Measurements from ENCODE around the gene CDH13. TPM values are rescaled to one million over a fixed set of nuclear protein-coding genes. Genes with fewer than 3 reads are reported as not detected.

The CDH13 gene
- total RNA-seq, 1 experiment from 2014 or later = 2.1 TPM

DNA sequence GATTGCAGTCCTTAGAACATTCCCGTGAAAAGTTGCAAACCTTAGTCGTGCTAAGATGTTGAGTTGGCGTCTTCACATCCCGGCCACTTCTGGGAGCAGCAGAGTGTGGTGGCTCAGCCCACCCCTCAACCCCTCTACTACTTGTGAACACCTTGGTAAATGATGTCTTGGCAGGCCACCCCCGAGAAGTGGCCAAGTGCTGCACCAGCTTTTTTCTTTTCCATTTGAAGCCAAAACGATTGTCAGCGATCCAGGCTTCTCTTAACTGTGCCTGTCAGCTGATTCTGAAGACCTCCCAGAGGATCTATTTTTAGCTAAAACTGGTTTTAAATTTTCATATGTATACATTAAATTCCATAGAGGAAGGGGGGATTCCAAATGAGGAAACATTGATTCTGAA, 247.5 kb downstream of the CDH13 start:
- POLR2A ChIA-PET (ENCODE audit: low non-redundant PET) = no interaction called here
- no peak for DNase-seq (ENCODE audit: low spot score)
- no peak overlapping the region for H3K4me3 ChIP-seq (ENCODE audit: low read depth, low read length, poor library complexity, severe bottlenecking)
- no peaks in the 10 kb centered on the region for H3K36me3 ChIP-seq (ENCODE audit: insufficient read depth, low read length, poor library complexity, severe bottlenecking)
- CTCF ChIA-PET = no interaction called here
- BruUV-seq (replicated peaks) = no TSS peak
- H3K27me3 ChIP-seq (replicated peaks; ENCODE audit: insufficient read depth, low read depth, low read length, poor library complexity) = no peaks in the 10 kb centered on the region
- H3K9me3 ChIP-seq (ENCODE audit: low read depth, low read length, poor library complexity, severe bottlenecking) = no peaks in the 10 kb centered on the region
- TF ChIP-seq, protein P1, sequence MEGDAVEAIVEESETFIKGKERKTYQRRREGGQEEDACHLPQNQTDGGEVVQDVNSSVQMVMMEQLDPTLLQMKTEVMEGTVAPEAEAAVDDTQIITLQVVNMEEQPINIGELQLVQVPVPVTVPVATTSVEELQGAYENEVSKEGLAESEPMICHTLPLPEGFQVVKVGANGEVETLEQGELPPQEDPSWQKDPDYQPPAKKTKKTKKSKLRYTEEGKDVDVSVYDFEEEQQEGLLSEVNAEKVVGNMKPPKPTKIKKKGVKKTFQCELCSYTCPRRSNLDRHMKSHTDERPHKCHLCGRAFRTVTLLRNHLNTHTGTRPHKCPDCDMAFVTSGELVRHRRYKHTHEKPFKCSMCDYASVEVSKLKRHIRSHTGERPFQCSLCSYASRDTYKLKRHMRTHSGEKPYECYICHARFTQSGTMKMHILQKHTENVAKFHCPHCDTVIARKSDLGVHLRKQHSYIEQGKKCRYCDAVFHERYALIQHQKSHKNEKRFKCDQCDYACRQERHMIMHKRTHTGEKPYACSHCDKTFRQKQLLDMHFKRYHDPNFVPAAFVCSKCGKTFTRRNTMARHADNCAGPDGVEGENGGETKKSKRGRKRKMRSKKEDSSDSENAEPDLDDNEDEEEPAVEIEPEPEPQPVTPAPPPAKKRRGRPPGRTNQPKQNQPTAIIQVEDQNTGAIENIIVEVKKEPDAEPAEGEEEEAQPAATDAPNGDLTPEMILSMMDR (conservative IDR thresholded peaks at IDR 0.05; ENCODE audit: low read depth, low read length) = no peak
- no peak for TF ChIP-seq EZH2 (IDR thresholded peaks at IDR 0.05; ENCODE audit: borderline replicate concordance, low read depth, low read length, poor library complexity, severe bottlenecking)
- intact Hi-C loops (cut with micrococcal nuclease; ENCODE audit: unreplicated experiment) = no loop called here
- H3K27ac ChIP-seq (ENCODE audit: low read depth, low read length, poor library complexity, severe bottlenecking) = no peak overlapping the region
- no peaks in the 10 kb centered on the region for H3K4me1 ChIP-seq (ENCODE audit: insufficient read depth, low read length, poor library complexity, severe bottlenecking)

DNA sequence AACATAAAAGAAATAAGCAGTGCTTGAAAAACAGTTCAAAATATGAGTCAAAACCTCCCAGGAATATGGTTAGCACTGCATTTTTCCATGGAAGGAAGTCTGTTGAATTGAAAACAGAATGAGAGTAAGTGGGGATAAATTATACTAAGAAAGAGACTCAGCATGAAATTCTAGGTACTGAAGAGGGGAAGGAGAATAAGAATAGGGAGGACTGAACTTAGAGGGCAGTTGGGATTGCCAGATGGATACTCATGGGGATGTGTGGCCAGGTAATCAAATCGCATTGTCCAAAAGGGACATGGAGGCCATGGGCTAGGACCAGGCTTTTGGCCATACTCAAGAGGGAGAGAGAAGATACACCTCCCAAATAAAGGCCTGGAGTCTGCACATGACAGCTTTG, 247.9 kb downstream of the CDH13 start:
- Histone ChIP-seq H3K36me3 (ENCODE audit: insufficient read depth, low read length, poor library complexity, severe bottlenecking) (no peaks in the 10 kb centered on the region), H3K27me3 (replicated peaks; ENCODE audit: insufficient read depth, low read depth, low read length, poor library complexity) (no peaks in the 10 kb centered on the region), H3K9me3 (ENCODE audit: low read depth, low read length, poor library complexity, severe bottlenecking) (no peaks in the 10 kb centered on the region), H3K27ac (ENCODE audit: low read depth, low read length, poor library complexity, severe bottlenecking) (no peak overlapping the region), H3K4me1 (ENCODE audit: insufficient read depth, low read length, poor library complexity, severe bottlenecking) (no peaks in the 10 kb centered on the region), H3K4me3 (ENCODE audit: low read depth, low read length, poor library complexity, severe bottlenecking) (no peak overlapping the region)
- no peak for DNase-seq (ENCODE audit: low spot score)
- no peak for TF ChIP-seq EZH2 (IDR thresholded peaks at IDR 0.05; ENCODE audit: borderline replicate concordance, low read depth, low read length, poor library complexity, severe bottlenecking)
- TF ChIP-seq, protein P1 (conservative IDR thresholded peaks at IDR 0.05; ENCODE audit: low read depth, low read length) = no peak
- POLR2A ChIA-PET (ENCODE audit: low non-redundant PET) = no interaction called here
- CTCF ChIA-PET = no interaction called here
- intact Hi-C loops (cut with micrococcal nuclease; ENCODE audit: unreplicated experiment) = no loop called here
- BruUV-seq (replicated peaks) = no TSS peak

DNA sequence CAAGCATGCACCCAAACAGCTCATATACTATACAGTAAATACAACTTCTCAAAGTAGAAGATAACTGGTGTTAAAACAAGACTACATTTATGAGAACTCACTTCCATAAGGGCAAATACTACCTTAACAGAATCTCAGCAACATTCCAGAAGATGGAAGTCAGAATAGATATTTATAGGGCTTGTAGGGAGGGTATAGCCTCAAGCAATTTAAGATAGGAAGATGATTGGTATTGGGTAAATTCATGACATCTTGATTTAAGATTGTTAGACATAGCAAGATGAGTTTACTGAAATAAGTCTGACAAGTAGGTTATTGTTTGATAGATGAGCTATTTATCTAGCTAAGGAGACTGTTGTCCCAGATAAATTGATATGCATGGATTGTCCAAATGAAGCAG, 250.2 kb downstream of the CDH13 start:
- H3K4me3 ChIP-seq (ENCODE audit: low read depth, low read length, poor library complexity, severe bottlenecking) = no peak overlapping the region
- H3K4me1 ChIP-seq (ENCODE audit: insufficient read depth, low read length, poor library complexity, severe bottlenecking) = no peaks in the 10 kb centered on the region
- CTCF ChIA-PET = no interaction called here
- intact Hi-C loops (cut with micrococcal nuclease; ENCODE audit: unreplicated experiment) = no loop called here
- no peak overlapping the region for H3K27ac ChIP-seq (ENCODE audit: low read depth, low read length, poor library complexity, severe bottlenecking)
- H3K27me3 ChIP-seq (replicated peaks; ENCODE audit: insufficient read depth, low read depth, low read length, poor library complexity) = no peaks in the 10 kb centered on the region
- no peaks in the 10 kb centered on the region for H3K36me3 ChIP-seq (ENCODE audit: insufficient read depth, low read length, poor library complexity, severe bottlenecking)
- DNase-seq (ENCODE audit: low spot score) = no peak
- H3K9me3 ChIP-seq (ENCODE audit: low read depth, low read length, poor library complexity, severe bottlenecking) = no peaks in the 10 kb centered on the region
- TF ChIP-seq, protein P1 (conservative IDR thresholded peaks at IDR 0.05; ENCODE audit: low read depth, low read length) = no peak
- TF ChIP-seq EZH2 (IDR thresholded peaks at IDR 0.05; ENCODE audit: borderline replicate concordance, low read depth, low read length, poor library complexity, severe bottlenecking) = no peak
- no TSS peak for BruUV-seq (replicated peaks)
- POLR2A ChIA-PET (ENCODE audit: low non-redundant PET) = interaction anchor here (0.5 kb wide), 1 partner anchor 683 kb away, joined by 20 read pairs; no protein-coding TSS in a partner anchor

All from A673 (cell line).